Stimulated activated CD4-positive, alpha-beta T cell treated with anti-CD3 and anti-CD28 coated beads, Interleukin-1b, Interleukin-23, amount 100 ng/mL, for 1 hour (primary cell): Measurements from ENCODE around the gene MPZL2.
A peak's percentile ranks its signal among the peaks of the same experiment; 100 is the strongest.

Experiments used
- DNase-seq, 2 donors: peaks; one replicate each; pipeline ENCODE4 v3.0.0-alpha.2; 2020; ENCODE audit warnings: low read depth in 2 of 2

The MPZL2 gene

DNA sequence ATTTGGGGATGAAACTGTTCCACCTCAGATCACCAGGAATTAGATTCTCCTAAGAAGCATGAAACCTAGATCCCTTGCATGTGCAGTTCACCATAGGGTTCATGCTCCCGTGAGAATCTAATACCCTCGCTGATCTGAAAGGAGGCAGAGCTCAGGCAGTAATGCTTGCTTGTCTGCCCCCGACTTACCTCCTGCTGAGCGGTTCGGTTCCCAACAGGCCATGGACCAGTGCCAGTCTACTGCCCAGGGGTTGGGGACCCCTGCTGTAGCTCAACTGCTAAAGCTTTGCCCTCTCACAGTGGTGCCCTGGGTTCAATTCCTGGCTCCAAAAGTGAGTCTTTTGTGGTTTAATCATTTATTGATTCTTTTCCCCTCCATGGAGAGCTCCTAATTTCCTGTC is 42.7 kb downstream of the MPZL2 start:
- DNase-seq = no peak

DNA sequence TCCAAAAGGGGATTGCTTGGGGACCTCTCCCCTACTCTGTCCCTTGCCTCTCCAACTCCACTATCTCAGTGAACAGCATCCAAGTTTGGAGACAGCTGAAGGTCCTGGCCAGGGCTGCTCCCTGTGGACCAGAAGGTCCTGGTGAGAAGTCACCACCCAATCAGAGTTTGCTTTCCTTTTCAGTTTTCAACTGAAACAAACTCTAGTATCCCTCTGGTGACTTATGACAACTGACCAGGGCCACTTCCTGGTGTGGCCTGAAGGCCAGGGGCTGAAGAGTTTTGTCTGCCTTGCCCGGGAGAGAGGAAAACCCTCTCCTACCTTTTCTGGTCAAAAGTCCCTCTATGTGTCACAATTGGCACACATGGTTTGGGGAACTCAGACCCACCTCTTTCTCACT is 44.4 kb downstream of the MPZL2 start:
- DNase-seq = no peak

DNA sequence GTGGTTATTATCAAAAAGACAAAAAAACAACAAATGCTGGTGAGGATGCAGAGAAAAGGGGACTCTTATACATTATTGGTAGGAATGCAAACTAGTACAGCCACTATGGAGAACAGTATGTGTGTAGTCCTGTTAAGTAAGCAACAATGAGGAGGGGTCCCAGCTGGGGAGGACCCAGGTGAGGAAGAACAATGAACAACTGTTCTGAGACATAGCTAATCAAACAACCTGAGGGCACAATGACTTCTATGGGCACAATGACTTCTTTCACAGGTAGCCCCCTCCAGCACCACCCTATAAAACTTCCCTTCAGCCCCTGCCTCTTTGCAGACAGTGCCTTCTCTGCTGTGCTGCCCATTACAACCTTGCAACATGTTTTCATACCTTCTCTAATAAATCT is 44.9 kb downstream of the MPZL2 start:
- no peak for DNase-seq

DNA sequence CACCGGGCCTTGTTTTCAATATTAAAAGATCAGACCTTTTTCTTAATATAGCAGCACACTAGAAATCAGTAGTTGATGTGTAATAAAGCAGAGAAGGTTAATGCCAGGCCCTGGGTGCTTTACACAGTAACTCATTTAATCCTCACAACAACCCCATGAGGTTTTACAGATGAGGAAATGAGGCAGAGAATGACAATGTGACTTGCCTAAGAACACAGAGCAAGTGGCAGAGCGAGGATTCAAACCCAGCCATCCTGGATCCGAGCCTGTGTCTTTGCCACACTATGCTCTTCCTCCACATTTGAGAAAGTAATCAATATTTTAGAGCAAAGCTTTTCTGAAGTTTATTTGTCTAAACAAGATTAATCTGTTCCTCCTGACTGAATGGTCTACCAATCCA is 46.5 kb downstream of the MPZL2 start:
- no peak for DNase-seq

DNA sequence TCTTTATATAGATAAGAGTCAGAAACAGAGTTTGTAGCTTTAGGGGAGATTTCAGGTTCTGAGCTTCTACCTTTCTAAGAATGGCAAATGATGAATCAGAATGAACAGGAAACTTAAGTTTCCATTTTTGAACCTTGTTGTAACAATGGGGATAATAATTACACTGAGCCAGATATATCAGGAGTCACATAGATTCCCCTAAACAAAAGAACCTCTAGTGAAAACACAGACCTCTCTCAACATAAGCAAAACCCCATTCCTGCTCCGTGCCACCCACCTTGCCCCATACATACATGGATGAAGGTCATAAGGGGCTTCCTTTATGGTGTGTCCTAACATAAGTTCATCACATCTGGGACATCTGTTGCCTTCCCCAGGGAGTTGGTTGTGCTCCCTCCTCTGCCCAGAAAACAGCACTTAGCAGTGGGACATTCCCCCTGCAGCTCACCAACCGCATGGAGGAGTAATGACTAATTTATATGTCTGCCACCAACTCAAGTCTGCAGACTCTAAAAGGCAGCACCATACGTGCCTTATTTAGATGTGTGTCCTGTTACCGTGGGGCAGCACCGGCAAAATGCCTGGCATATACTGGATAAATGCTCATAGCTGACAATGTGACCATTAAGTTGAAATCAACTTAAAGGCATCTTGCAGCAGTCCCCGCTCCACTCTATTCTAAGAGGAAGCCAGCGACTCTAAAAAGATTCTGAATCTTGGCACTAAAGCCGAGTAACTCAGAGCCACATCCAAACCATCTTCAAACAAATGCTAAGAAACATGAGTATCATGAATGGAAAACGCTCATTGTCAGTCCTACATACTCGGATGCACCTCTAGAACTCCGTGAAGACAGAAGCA is 47.2 kb downstream of the MPZL2 start:
- peak in 1 of 2 donors; percentile 31 for DNase-seq

DNA sequence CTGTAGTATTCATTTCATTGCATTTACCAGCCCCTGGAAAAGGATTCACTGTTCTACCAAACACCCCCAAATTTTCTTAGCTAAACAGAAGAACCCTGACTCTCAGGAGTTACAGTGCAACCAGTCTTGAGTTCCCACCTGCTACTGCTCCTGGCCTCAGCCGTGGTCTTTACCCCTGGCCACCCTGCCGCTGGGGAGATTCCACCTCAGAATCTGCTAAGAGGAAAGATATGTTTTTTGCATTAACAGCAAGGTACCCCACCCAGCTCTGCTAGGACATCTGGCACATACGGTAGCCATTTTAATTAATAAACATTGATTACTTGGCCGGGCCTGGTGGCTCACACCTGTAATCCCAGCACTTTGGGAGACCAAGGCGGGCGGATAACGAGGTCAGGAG is 48.3 kb downstream of the MPZL2 start:
- DNase-seq = no peak

DNA sequence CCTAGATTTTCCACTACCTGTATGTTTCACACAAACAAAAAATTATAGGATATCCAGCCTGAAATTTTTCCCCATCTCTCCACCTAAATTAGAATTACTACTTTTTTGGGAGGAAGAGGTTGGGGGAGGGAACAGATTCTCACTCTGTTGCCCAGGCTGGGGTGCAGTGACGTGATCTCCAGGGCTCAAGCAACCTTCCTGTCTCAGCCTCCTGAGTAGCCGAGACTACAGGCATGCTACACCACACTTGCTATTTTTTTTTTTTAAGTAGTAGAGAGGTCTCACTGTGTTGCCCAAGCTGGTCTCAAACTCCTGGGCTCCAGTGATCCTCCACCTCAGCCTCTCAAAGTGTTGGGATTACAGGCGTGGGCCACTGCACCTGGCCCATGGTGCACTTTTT is 48.8 kb downstream of the MPZL2 start:
- DNase-seq = no peak

GRCh38 chr11:118214210-118214914 is 49.7 kb downstream of the MPZL2 start:
- no peak for DNase-seq

GRCh38 chr11:118213781-118214180 is 50.3 kb downstream of the MPZL2 start:
- no peak for DNase-seq

- no peak for DNase-seq
Measured at GRCh38 chr11:118213201-118213600, 50.9 kb downstream of the MPZL2 start.

DNA sequence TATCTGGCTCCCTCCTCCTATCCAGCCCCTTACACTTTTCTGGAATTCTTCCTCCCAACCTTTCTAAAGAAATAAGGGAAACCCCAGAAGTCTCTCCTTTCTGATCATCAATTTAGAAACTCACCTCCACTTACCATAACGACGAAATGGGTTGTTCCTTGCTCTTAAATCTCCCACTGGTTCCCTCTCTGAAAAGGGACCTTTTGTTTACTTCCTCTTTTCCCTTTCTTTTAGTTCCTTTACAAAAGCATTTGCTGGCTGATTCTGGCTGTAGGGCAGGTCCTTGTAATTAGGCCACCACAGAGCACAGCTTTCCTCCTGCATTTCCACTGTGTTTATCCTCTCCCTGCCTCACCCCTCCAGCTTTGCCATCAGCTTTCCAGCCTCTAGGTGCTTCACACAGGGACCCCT is 51.3 kb downstream of the MPZL2 start:
- no peak for DNase-seq

GRCh38 chr11:118212131-118212725 is 51.9 kb downstream of the MPZL2 start:
- no peak for DNase-seq

- DNase-seq = no peak
Measured at GRCh38 chr11:118211006-118211405, 53.1 kb downstream of the MPZL2 start.

DNA sequence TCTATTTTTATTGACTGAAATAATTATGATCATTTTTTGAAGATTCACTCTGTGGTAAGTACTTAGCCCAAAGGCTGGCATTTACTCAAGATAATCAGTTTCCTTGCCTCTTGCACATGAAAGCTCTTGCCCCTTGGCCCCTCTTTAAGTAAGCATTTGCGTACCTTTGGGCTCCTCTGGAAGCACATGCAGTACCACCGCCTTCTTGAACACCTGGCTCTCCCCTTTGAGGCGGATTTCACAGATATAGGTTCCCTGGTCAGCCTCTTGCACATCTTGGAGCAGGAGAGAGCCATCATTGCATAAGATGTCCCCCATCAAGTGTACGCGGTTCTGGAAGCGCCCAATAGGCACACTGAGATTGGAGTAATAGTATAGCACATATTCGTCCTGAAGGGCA is 53.8 kb downstream of the MPZL2 start:
- no peak for DNase-seq

DNA sequence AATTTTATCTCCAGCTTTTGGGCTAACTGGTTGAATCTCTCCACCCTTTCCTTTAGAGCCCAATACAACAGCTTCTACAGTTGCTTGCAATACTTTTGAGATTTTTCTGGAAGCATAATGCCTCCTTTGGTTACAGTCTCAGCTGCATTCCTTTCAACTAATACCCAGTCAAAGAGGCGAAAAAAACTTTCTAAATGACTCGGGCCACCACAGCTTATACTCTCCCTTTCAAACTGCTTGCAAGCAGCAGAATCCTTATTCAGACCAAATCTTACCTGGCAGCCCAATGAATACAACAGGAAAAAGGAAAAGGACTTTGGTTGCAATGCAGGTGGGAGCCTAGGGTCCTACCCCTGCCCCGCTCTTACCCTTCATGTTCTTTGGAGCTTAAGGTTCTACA is 55.1 kb downstream of the MPZL2 start:
- no peak for DNase-seq

DNA sequence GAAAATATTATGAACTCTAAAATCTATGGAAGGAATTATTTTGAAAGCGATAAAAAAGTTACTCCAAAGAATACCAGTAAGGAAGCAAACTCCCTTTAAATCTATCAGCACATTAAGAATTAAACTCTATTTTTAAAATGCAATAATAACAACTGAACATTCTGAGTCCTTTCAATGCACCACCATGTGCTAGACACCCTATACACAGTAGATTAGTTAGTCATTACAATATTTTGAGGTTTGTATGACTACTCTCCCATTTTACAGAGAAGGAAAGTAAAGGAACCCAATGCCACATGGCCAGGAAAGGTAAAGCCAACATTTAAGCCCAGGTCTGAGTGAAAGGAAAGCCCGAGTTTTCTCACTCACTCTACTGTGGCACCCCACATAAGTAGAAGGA is 57.0 kb downstream of the MPZL2 start:
- no peak for DNase-seq

- DNase-seq = no peak
Measured at GRCh38 chr11:118206391-118207031, 57.6 kb downstream of the MPZL2 start.

DNA sequence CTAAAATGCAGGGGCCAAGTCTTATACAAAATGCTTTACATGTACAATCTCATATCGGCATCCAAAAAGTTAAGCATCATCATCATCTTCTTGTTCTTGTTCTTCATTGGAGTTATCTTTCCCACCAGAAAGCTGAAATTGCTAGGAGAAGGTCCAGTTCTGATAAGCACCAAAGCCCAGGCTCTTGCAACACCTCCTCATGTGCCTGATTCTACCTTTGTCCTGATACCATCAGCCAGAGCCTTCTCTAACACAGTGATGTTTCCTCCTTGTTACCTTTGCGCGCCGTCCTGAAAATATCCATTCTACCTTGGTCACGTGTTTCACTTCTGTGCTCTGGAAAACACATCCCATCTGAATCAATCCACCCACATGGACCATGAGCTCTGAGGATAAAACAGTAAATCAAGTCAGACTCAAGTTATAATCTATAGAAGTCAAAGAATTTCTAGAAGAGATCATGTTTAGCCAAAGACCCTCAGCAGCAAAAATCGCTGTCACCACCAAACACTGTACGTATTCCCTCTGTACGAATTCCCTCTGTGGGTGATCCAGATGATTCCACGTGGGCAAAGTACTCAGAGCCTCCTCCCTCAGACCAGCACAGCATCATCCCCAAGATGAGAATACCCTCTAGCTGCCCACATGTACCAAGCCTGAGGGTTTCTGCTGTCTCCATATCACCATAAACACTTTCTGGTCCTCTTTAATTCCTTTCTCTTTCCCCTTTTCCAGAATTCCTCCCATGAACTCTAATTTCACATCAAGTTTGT is 58.3 kb downstream of the MPZL2 start:
- no peak for DNase-seq
